ENCODE results near the gene ZP2.

Gene ZP2

GRCh38 chr16:21190013-21190412 lies 21.4 kb downstream of the ZP2 start:
- H3K4me3 ChIP-seq (ENCODE audit: low read length) = no peak overlapping the region
- no peak for DNase-seq (ENCODE audit: low read depth)
- TF ChIP-seq CTCF (conservative IDR thresholded peaks at IDR 0.05; ENCODE audit: low read length) = no peak

GRCh38 chr16:21189311-21189710 lies 22.1 kb downstream of the ZP2 start:
- H3K4me3 ChIP-seq (ENCODE audit: low read length) = no peak overlapping the region
- TF ChIP-seq CTCF (conservative IDR thresholded peaks at IDR 0.05; ENCODE audit: low read length) = no peak
- DNase-seq (ENCODE audit: low read depth) = no peak

- no peak for TF ChIP-seq CTCF (conservative IDR thresholded peaks at IDR 0.05; ENCODE audit: low read length)
Observed at GRCh38 chr16:21186326-21186691, 25.1 kb downstream of the ZP2 start.

GRCh38 chr16:21185659-21186325 lies 25.6 kb downstream of the ZP2 start:
- no peak for TF ChIP-seq CTCF (conservative IDR thresholded peaks at IDR 0.05; ENCODE audit: low read length)
- DNase-seq (ENCODE audit: low read depth) = no peak
- no peak overlapping the region for H3K4me3 ChIP-seq (ENCODE audit: low read length)

More at GRCh38 chr16:21186326-21186691, 25.1 kb downstream of the ZP2 start:
- no peak for DNase-seq (ENCODE audit: low read depth)
- H3K4me3 ChIP-seq (ENCODE audit: low read length) = no peak overlapping the region

GRCh38 chr16:21184834-21185233 lies 26.5 kb downstream of the ZP2 start:
- TF ChIP-seq CTCF (conservative IDR thresholded peaks at IDR 0.05; ENCODE audit: low read length) = no peak
- H3K4me3 ChIP-seq (ENCODE audit: low read length) = no peak overlapping the region
- DNase-seq (ENCODE audit: low read depth) = no peak

GRCh38 chr16:21183995-21184394 lies 27.4 kb downstream of the ZP2 start:
- H3K4me3 ChIP-seq (ENCODE audit: low read length) = no peak overlapping the region
- TF ChIP-seq CTCF (conservative IDR thresholded peaks at IDR 0.05; ENCODE audit: low read length) = no peak
- no peak for DNase-seq (ENCODE audit: low read depth)

GRCh38 chr16:21179983-21180365 lies 31.4 kb downstream of the ZP2 start:
- no peak overlapping the region for H3K4me3 ChIP-seq (ENCODE audit: low read length)
- TF ChIP-seq CTCF (conservative IDR thresholded peaks at IDR 0.05; ENCODE audit: low read length) = no peak
- DNase-seq (ENCODE audit: low read depth) = no peak
